ENCODE data around the gene STATH.
"Not testable (repeated sequence)": the region's sequence is repeated elsewhere in the genome, so short reads cannot be mapped to it uniquely, and the experiment has no call there.

Gene STATH

GRCh38 chr4:69995526-69996016, at the start of gene STATH:
Gene STATH, plus strand, starts transcription at chr4:69995966. Its CDS starts 2,472 bp downstream, at chr4:69998438.
- DNase-seq (ENCODE audit: low read depth in 2 of 2), result no peak

GRCh38 chr4:69951602-69952001, 44.2 kb upstream of the STATH start:
- no peak for DNase-seq (ENCODE audit: low read depth in 2 of 2)

GRCh38 chr4:69957209-69957608, 38.6 kb upstream of the STATH start:
- no peak for DNase-seq (ENCODE audit: low read depth in 2 of 2)

GRCh38 chr4:69965628-69966027, 30.1 kb upstream of the STATH start, which contains the start of gene CSN2:
Gene CSN2, minus strand, starts transcription at chr4:69965728. Its CDS starts 4,733 bp downstream, at chr4:69960995.
- no peak for DNase-seq (ENCODE audit: low read depth in 2 of 2)

- DNase-seq (ENCODE audit: low read depth in 2 of 2), result no peak
These were observed 25.7 kb upstream of the STATH start for GRCh38 chr4:69970071-69970470.

- DNase-seq (ENCODE audit: low read depth in 2 of 2), result no peak
These were observed 21.1 kb upstream of the STATH start for GRCh38 chr4:69974631-69975030.

- DNase-seq (ENCODE audit: low read depth in 2 of 2), result no peak
These were observed 18.2 kb upstream of the STATH start for GRCh38 chr4:69977582-69977981.

- DNase-seq (ENCODE audit: low read depth in 2 of 2), result peak; percentile 0 to 1
These were observed 11.7 kb upstream of the STATH start for GRCh38 chr4:69984030-69984443.

- DNase-seq (ENCODE audit: low read depth in 2 of 2), result no peak
These were observed 9.1 kb upstream of the STATH start for GRCh38 chr4:69986663-69987062.

GRCh38 chr4:69991016-69991415, 4.8 kb upstream of the STATH start:
- no peak for DNase-seq (ENCODE audit: low read depth in 2 of 2)

- DNase-seq (ENCODE audit: low read depth in 2 of 2), result no peak
These were observed 984 bp upstream of the STATH start for GRCh38 chr4:69994782-69995181.

- DNase-seq (ENCODE audit: low read depth in 2 of 2), result no peak
These were observed 3.7 kb downstream of the STATH start for GRCh38 chr4:69999420-69999819.

- no peak for DNase-seq (ENCODE audit: low read depth in 2 of 2)
These were observed 4.9 kb downstream of the STATH start for GRCh38 chr4:70000711-70001110.

- DNase-seq (ENCODE audit: low read depth in 2 of 2), result no peak
These were observed 6.7 kb downstream of the STATH start for GRCh38 chr4:70002507-70002906.

- no peak for DNase-seq (ENCODE audit: low read depth in 2 of 2)
These were observed 13.0 kb downstream of the STATH start for GRCh38 chr4:70008771-70009170.

- DNase-seq (ENCODE audit: low read depth in 2 of 2), result not testable (repeated sequence)
These were observed 23.2 kb downstream of the STATH start for GRCh38 chr4:70019006-70019405.

- DNase-seq (ENCODE audit: low read depth in 2 of 2), result no peak
These were observed 27.5 kb downstream of the STATH start for GRCh38 chr4:70023218-70023617.

GRCh38 chr4:70027011-70027410, 31.2 kb downstream of the STATH start:
- no peak for DNase-seq (ENCODE audit: low read depth in 2 of 2)

- not testable (repeated sequence) for DNase-seq (ENCODE audit: low read depth in 2 of 2)
These were observed 32.4 kb downstream of the STATH start, which contains the start of gene HTN3 for GRCh38 chr4:70028159-70028558. Gene HTN3, plus strand, starts transcription at chr4:70028459. Its CDS starts 2,282 bp downstream, at chr4:70030741.

- DNase-seq (ENCODE audit: low read depth in 2 of 2), result not testable (repeated sequence)
These were observed 41.8 kb downstream of the STATH start for GRCh38 chr4:70037559-70037958.

- not testable (repeated sequence) for DNase-seq (ENCODE audit: low read depth in 2 of 2)
These were observed 44.2 kb downstream of the STATH start for GRCh38 chr4:70039928-70040327.

GRCh38 chr4:70041652-70042286, 46.0 kb downstream of the STATH start:
- no peak for DNase-seq (ENCODE audit: low read depth in 2 of 2)

- not testable (repeated sequence) for DNase-seq (ENCODE audit: low read depth in 2 of 2)
These were observed 54.4 kb downstream of the STATH start, which contains the start of gene HTN1 for GRCh38 chr4:70050138-70050537. Gene HTN1, plus strand, starts transcription at chr4:70050438. Its CDS starts 2,639 bp downstream, at chr4:70053077.
